ENCODE results near the gene RPS3.

Gene RPS3

DNA sequence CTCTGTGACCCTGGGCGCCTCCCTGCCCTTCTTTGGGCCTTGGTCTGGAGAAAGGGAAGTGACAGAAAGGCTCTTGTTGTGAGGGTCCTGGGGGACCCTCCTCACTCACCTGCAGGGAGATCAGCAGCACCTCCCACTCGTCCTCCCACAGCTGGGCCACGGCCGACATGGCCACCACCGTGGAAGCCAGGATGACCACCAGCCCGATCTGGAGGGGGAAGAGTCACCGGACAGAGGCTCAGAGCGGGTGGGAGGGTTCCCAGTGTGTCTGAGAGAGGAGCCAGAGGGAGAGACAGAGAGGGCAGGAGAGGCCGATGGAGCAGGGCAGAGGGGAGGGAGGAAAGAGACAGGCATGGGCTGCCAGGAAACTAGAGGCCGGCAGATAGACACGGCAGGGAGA lies 50.5 kb downstream of the RPS3 start:
- no peaks in the 10 kb centered on the region for H3K36me3 ChIP-seq (ENCODE audit: control insufficient read depth, insufficient read depth, low read length)
- no peaks in the 10 kb centered on the region for H3K4me1 ChIP-seq (ENCODE audit: control insufficient read depth, insufficient read depth, low read length)
- no peaks in the 10 kb centered on the region for H3K27me3 ChIP-seq (ENCODE audit: control insufficient read depth, insufficient read depth, low read length)
- no peak overlapping the region for H3K4me3 ChIP-seq (ENCODE audit: low read depth, low read length)
- H3K9me3 ChIP-seq (ENCODE audit: control insufficient read depth, insufficient read depth, low read depth, low read length), result no peaks in the 10 kb centered on the region
- no peak overlapping the region for H3K27ac ChIP-seq (ENCODE audit: low read depth, low read length)
- H3K9ac ChIP-seq (ENCODE audit: low read length), result no peak overlapping the region

DNA sequence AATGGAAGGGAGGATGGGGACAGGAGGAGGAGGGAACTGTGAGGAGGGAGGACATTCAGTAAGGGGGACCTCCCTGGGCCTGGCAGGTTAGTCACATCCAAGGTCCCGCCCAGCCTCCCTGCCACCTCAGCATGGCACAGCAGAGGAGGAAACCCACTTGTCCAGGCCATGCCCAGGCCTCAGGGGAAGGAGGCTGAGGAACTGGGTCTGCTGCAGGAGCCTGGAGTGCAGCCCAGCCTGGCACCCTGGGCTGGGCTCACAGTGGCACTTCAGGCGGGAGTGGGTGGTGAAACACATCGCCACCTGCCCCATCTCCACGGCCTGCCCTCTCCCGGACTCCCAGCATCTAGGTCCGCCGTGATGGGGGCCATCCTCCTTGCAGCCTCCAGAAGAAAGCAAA lies 50.9 kb downstream of the RPS3 start:
- Histone ChIP-seq H3K27me3 (ENCODE audit: control insufficient read depth, insufficient read depth, low read length) (no peaks in the 10 kb centered on the region), H3K36me3 (ENCODE audit: control insufficient read depth, insufficient read depth, low read length) (no peaks in the 10 kb centered on the region), H3K9me3 (ENCODE audit: control insufficient read depth, insufficient read depth, low read depth, low read length) (no peaks in the 10 kb centered on the region), H3K9ac (ENCODE audit: low read length) (no peak overlapping the region), H3K4me3 (ENCODE audit: low read depth, low read length) (no peak overlapping the region), H3K4me1 (ENCODE audit: control insufficient read depth, insufficient read depth, low read length) (no peaks in the 10 kb centered on the region), H3K27ac (ENCODE audit: low read depth, low read length) (no peak overlapping the region)

DNA sequence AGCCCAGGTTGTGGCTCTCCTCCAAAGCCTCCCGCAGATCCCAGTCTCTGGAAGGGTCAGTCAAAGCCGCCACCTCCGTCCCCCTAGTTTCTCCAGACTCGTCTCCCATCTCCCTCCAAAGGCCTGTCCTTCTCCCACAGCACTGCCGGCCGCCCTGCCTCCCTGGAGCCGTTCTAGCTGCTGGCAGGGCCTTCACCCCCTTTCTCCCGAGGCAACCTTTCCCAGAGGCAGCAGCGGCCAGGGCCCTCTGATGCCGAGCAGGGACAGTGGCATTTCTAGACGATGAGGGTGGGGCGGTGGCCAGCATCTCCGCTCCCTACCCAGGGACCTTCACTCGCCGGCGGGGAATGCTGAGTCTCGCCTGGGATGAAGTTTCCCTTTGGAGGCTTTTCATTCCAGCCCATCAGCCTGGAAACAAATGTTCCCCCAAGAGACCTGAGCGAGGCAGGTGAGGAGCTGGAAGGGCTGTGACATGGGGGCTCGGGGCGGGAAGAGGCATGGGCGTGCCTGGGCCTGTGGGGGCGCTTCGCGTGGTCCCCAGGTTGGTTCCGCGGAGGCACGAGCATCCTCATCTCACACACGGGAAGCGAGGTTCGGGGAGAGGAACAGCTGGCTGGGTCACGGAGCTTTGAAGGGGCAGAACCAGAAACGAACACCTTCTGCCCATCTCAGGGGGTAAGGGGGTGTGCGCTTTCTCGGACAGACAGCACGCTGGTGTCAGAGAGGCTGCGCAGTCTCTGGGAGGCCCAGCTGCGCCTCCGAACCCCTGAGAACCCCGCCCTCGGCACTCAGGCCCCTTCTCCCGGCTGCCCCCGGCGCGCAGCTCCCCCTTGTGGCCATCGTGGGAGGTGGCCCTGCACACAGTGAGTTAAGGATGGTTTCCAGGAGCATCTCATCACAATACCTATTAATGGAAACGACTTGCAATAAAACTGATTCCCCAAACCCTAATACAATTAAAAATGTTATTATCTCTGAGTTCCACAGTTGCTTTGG lies 51.8 kb downstream of the RPS3 start:
- H3K9me3 ChIP-seq (ENCODE audit: control insufficient read depth, insufficient read depth, low read depth, low read length), result no peaks in the 10 kb centered on the region
- no peaks in the 10 kb centered on the region for H3K36me3 ChIP-seq (ENCODE audit: control insufficient read depth, insufficient read depth, low read length)
- no peaks in the 10 kb centered on the region for H3K27me3 ChIP-seq (ENCODE audit: control insufficient read depth, insufficient read depth, low read length)
- H3K27ac ChIP-seq (ENCODE audit: low read depth, low read length), result no peak overlapping the region
- H3K4me3 ChIP-seq (ENCODE audit: low read depth, low read length), result no peak overlapping the region
- no peak overlapping the region for H3K9ac ChIP-seq (ENCODE audit: low read length)
- H3K4me1 ChIP-seq (ENCODE audit: control insufficient read depth, insufficient read depth, low read length), result no peaks in the 10 kb centered on the region

DNA sequence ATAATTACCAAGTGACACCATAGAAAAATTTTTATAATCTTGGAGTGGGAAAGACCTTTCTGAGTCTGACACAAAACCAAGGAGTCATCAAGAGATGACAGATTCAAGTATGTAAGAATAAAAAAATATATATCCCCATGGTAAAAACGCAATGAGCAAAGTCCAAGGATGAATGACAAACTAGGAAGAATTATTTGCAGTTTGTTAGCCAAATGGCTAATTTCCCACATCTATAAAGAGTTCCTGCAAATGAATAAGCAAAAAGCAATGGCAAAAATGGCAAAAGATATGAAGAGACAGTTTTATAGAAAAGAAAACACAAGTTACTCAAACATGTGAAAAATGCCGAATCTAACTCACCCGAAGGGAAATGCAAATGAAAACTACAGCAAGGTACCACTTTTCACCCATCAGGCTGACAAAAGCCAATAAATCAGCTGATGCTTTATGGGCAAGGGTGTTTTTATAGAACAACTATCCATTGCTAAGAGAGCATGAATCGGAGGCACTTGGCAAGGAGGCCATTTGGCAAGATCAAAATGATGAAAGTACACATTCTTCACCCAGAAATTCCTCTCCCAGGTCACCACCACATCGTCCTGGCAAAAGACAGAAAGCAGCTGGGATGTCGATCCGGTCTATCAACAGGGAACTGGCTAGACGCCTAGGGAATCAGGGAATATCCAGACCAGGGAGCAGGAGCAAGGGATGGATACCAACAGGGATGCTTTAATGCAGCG lies 54.8 kb downstream of the RPS3 start:
- H3K4me1 ChIP-seq (ENCODE audit: control insufficient read depth, insufficient read depth, low read length), result peaks cover 4% of the 10 kb centered on the region; the same call in 1 of the 2 replicates
- no peak overlapping the region for H3K27ac ChIP-seq (ENCODE audit: low read depth, low read length)
- no peaks in the 10 kb centered on the region for H3K36me3 ChIP-seq (ENCODE audit: control insufficient read depth, insufficient read depth, low read length)
- no peaks in the 10 kb centered on the region for H3K9me3 ChIP-seq (ENCODE audit: control insufficient read depth, insufficient read depth, low read depth, low read length)
- H3K9ac ChIP-seq (ENCODE audit: low read length), result no peak overlapping the region
- no peaks in the 10 kb centered on the region for H3K27me3 ChIP-seq (ENCODE audit: control insufficient read depth, insufficient read depth, low read length)
- H3K4me3 ChIP-seq (ENCODE audit: low read depth, low read length), result no peak overlapping the region

DNA sequence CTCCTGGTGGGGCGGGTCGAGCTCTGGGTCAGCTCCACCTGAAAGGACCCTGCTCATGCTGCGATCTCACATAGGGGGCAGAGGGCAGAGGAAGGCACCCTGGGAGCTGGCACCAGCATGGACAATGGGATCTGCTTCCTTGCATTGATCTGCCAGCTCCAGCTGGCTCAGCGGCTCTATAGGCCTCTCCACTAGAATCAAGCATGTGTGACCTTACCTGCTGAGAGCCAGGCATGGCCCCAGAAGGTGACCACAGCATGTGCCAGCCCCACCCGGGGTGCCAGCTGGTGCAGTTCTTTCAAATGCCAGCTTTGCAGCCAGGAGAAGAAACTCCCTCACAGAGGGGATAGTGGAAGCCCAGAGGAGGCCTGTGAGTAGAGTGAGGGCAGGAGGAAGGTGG lies 55.7 kb downstream of the RPS3 start:
- H3K9ac ChIP-seq (ENCODE audit: low read length), result no peak overlapping the region
- H3K4me3 ChIP-seq (ENCODE audit: low read depth, low read length), result no peak overlapping the region
- peaks cover 4% of the 10 kb centered on the region; the same call in 1 of the 2 replicates for H3K4me1 ChIP-seq (ENCODE audit: control insufficient read depth, insufficient read depth, low read length)
- H3K36me3 ChIP-seq (ENCODE audit: control insufficient read depth, insufficient read depth, low read length), result no peaks in the 10 kb centered on the region
- no peaks in the 10 kb centered on the region for H3K27me3 ChIP-seq (ENCODE audit: control insufficient read depth, insufficient read depth, low read length)
- no peak overlapping the region for H3K27ac ChIP-seq (ENCODE audit: low read depth, low read length)
- H3K9me3 ChIP-seq (ENCODE audit: control insufficient read depth, insufficient read depth, low read depth, low read length), result no peaks in the 10 kb centered on the region
